K562 (cell line): Measurements from ENCODE around the gene GABPB1. TPM values are rescaled to one million over a fixed set of nuclear protein-coding genes. Genes with fewer than 3 reads are reported as not detected.

ENCODE experiments used
- PKNOX1 ChIP-seq: fragments of 450-650 bp; IDR thresholded peaks from 2 replicates; pipeline ENCODE4 v1.6.1; 2016
- RERE ChIP-seq: sonication (generic); formaldehyde crosslinking; IDR thresholded peaks from 2 replicates; pipeline ENCODE4 v1.8.0; 2023; ENCODE audit warnings: missing genetic modification reagents, mild to moderate bottlenecking, borderline replicate concordance
- ZNF224 ChIP-seq: sonication (generic); formaldehyde crosslinking; IDR thresholded peaks from 2 replicates; pipeline ENCODE4 v1.8.0; 2022; ENCODE audit warnings: mild to moderate bottlenecking, missing genetic modification reagents
- ZNF76 ChIP-seq: fragments of 250-450 bp; sonication (Bioruptor Pico); IDR thresholded peaks from 2 replicates; pipeline ENCODE4 v1.4.0; 2020; ENCODE audit warnings: mild to moderate bottlenecking, moderate library complexity, borderline replicate concordance
- polyA plus RNA-seq, 8 experiments: library from polyadenylated mRNA; depleted of rRNA in 4 of 8; stranded (reverse) in 5 of 8; unstranded in 3 of 8; fragments of >200 nt; fragmentation: Nextera tagmentation in 2 of 8; fragmentation: Illumina TruSeq in 1 of 8; extraction: Ambion mirVana in 2 of 8; extraction: Trizol in 1 of 8; gene quantifications; 2 replicates each; pipeline versions ENCODE4 v1.2.1 to v1.2.3, GENCODE V29; 2011 to 2014; ENCODE audit warnings: inconsistent platforms in 1 of 8, missing spikeins in 1 of 8
- total RNA-seq, 7 experiments: library from RNA; depleted of rRNA in 6 of 7; stranded (reverse); fragments of >200 nt in 6 of 7; fragmentation: Illumina TruSeq in 2 of 7; extraction: Trizol in 2 of 7; gene quantifications; 2 replicates each; pipeline versions ENCODE4 v1.2.1 to v1.2.3, GENCODE V29; 2011 to 2021; ENCODE audit warnings: low replicate concordance in 1 of 7

The GABPB1 gene
- total and polyA plus RNA-seq, 9 of the 15 experiments (the other 6 are each of a cell fraction or from before 2014, with no cell fraction given), result 11.8 to 42.3 (median 33.2) TPM

- TF ChIP-seq RERE (CRISPR knock-in tag) (no peak), PKNOX1 (peak; percentile 78), ZNF224 (CRISPR knock-in tag) (no peak), ZNF76 (CRISPR knock-in tag) (peak; percentile 80)
- TF ChIP-seq, all 486 proteins: peak for 17
Observed at GRCh38 chr15:50287324-50288116, 67.5 kb downstream of the GABPB1 start (continued).
